Activated naive CD8-positive, alpha-beta T cell treated with anti-CD3 and anti-CD28 coated beads for 36 hours (primary cell): ENCODE measurements around the gene SPOCK1. TPM values are rescaled to one million over a fixed set of nuclear protein-coding genes. Genes with fewer than 3 reads are reported as not detected.

Experiments
- DNase-seq: peaks from one replicate; pipeline ENCODE4 v3.0.0; 2021
- H3K27ac Mint-ChIP-seq: one replicate; pipeline ENCODE4 v1.8.0; 2022; ENCODE audit warnings: mild to moderate bottlenecking, moderate library complexity, mixed read lengths
- H3K27me3 Mint-ChIP-seq: one replicate; pipeline ENCODE4 v1.8.0; 2022; ENCODE audit warnings: mild to moderate bottlenecking, mixed read lengths
- H3K36me3 Mint-ChIP-seq: one replicate; pipeline ENCODE4 v1.8.0; 2021; ENCODE audit warnings: mild to moderate bottlenecking, mixed read lengths
- H3K4me1 Mint-ChIP-seq: one replicate; pipeline ENCODE4 v1.8.0; 2021; ENCODE audit warnings: mixed read lengths
- H3K4me3 Mint-ChIP-seq: one replicate; pipeline ENCODE4 v1.8.0; 2022; ENCODE audit warnings: mild to moderate bottlenecking, moderate library complexity, mixed read lengths
- H3K9me3 Mint-ChIP-seq: one replicate; pipeline ENCODE4 v1.8.0; 2022; ENCODE audit warnings: mixed read lengths
- total RNA-seq, 2 experiments: library from RNA; stranded (reverse); gene quantifications; one replicate each; pipeline ENCODE4 v1.2.3, GENCODE V29; 2021

Gene SPOCK1
- total RNA-seq, 2 experiments from 2014 or later, result 0.12 TPM; not detected in 1

DNA sequence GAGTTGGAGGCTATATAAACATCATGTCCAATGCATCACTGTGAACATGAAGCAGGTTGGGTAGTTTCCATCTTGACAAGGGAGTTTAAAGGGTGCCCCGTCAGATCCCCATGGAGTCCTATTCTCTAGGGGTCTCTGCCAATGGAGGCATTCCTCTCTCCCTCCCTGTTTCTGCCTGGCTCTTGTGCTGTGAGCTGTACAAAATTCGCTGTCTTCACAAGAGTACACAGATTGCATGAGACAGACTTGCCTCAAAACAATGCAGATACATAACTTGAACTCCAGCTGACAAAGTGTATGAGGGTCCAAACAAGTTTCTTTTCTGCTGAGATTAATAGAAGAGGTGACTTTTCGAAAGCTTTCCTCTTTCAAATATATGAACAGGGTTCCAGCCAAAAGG is 165.2 kb downstream of the SPOCK1 start:
- H3K4me1 Mint-ChIP-seq, result no peaks in the 10 kb centered on the region
- H3K27me3 Mint-ChIP-seq, result no peaks in the 10 kb centered on the region
- no peak overlapping the region for H3K27ac Mint-ChIP-seq
- DNase-seq, result no peak
- no peaks in the 10 kb centered on the region for H3K9me3 Mint-ChIP-seq
- no peak overlapping the region for H3K4me3 Mint-ChIP-seq
- no peaks in the 10 kb centered on the region for H3K36me3 Mint-ChIP-seq

DNA sequence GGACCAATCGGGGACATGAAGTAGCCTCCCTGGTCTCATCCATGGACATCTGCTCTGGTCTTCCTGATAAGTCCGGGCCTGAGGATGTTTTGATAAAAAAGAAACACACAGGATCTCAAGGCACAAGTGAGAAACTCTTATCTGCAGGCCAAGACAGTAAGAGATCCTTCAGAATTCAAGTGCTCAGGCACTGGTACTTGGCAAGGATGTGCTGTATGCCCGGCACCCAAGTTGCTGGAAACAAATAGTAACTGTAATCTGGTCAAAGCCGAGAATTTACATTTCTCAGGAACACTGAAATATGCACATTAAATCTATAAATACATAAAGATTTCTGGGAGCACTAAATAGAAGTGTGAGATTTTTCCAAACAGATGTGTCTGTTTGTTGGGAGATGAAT is 165.7 kb downstream of the SPOCK1 start:
- H3K36me3 Mint-ChIP-seq, result no peaks in the 10 kb centered on the region
- no peak overlapping the region for H3K4me3 Mint-ChIP-seq
- no peaks in the 10 kb centered on the region for H3K9me3 Mint-ChIP-seq
- H3K27me3 Mint-ChIP-seq, result no peaks in the 10 kb centered on the region
- H3K4me1 Mint-ChIP-seq, result no peaks in the 10 kb centered on the region
- no peak for DNase-seq
- no peak overlapping the region for H3K27ac Mint-ChIP-seq

DNA sequence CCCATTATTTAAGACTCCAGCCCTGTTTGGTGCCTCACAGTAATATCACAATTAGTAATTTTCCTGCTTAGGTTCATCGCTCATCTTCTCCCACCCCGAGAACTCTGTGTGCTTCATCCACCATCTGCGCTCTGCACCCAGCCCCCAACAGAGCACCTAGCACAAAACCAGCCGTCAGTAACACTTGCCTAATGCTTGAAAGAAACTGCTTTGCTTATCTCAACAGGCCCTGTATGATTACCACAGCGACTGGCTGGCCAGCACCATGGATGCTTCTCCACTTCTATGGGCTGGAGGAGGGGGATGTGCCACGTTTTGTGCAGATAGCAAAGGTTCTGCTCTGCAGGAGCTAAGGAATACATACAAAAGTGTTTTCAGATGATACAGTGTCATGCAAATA is 166.8 kb downstream of the SPOCK1 start:
- Mint-ChIP-seq H3K27me3 (peaks cover 4% of the 10 kb centered on the region), H3K9me3 (no peaks in the 10 kb centered on the region)
- DNase-seq, result no peak

DNA sequence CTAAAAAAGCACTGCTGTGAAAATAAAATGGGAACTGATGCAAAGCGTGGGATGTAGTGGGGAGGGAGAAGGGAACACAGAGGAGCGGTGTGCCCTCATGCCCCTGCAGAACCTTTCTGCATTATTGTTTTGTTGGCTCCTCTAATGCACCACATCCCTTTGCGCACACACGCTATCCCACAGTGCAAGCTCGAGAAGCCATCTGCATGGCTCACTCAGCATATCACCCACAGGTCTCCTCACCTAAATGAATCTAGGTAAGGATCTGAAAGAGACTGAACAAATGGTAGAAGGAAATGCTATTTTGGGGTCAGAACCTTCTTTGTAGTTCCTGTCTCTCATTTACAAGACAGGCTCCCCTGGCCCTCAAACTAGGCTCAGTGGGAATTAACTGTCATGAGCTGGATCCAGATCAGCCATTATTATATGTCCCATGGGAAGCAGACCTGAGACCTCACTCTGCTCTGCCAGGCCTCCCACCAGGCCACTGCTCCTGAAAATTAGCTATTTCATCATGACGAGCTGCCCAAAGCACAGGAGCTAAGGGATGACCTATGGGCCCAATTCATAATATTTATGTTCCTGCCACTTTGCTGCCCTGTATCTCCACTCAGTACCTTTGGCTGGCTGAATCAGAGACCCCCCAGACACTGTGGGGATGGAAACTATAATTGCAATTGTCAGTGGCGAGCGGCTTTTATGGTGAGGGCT is 169.4 kb downstream of the SPOCK1 start:
- H3K27me3 Mint-ChIP-seq, result peaks cover 4% of the 10 kb centered on the region
- H3K27ac Mint-ChIP-seq, result no peak overlapping the region
- no peaks in the 10 kb centered on the region for H3K4me1 Mint-ChIP-seq
- no peaks in the 10 kb centered on the region for H3K36me3 Mint-ChIP-seq
- no peak overlapping the region for H3K4me3 Mint-ChIP-seq
- H3K9me3 Mint-ChIP-seq, result no peaks in the 10 kb centered on the region
- no peak for DNase-seq

More for the DNA sequence above, 166.8 kb downstream of the SPOCK1 start:
- no peak overlapping the region for H3K4me3 Mint-ChIP-seq
- H3K4me1 Mint-ChIP-seq, result no peaks in the 10 kb centered on the region
- H3K36me3 Mint-ChIP-seq, result no peaks in the 10 kb centered on the region
- no peak overlapping the region for H3K27ac Mint-ChIP-seq

DNA sequence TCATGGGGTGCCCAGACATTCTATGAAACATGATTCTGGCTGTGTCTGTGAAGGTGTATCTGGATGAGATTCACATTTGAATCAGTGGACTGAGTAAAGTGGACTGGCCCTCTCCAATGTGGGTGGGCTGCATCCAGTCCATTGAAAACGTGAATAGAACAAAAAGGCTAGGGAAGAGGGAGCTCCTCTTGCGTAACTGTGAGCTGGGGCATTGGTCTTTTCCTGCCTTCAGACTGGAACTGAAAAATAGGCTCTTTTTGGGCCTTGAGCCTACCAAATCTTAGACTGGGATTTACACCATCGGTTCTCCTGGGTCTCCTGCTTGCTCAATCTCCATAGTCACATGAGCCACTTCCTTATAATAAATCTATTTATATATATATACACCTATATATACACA is 170.1 kb downstream of the SPOCK1 start:
- peaks cover 4% of the 10 kb centered on the region for H3K27me3 Mint-ChIP-seq
- no peaks in the 10 kb centered on the region for H3K36me3 Mint-ChIP-seq
- no peaks in the 10 kb centered on the region for H3K4me1 Mint-ChIP-seq
- DNase-seq, result no peak
- H3K4me3 Mint-ChIP-seq, result no peak overlapping the region
- no peaks in the 10 kb centered on the region for H3K9me3 Mint-ChIP-seq
- no peak overlapping the region for H3K27ac Mint-ChIP-seq

DNA sequence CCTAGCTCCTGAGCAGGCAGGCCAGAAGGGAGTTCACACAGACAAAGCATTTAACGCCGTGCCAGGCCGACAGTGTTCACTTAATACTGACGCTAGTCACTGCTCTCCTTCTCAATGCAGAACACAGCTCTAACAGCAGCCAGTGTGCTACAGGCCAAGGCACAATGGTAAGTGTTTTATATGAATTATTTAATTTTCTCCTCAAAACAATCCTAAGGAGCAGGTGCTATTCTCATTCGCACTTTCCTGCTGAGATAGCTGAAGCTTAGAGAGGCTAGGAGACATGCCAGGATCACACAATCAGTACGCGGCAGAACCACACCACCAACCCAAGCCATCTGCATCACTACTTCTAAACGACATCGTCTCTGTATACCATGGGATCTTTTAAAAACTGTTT is 170.7 kb downstream of the SPOCK1 start:
- peaks cover 8% of the 10 kb centered on the region for H3K27me3 Mint-ChIP-seq
- H3K4me3 Mint-ChIP-seq, result no peak overlapping the region
- no peaks in the 10 kb centered on the region for H3K36me3 Mint-ChIP-seq
- no peak overlapping the region for H3K27ac Mint-ChIP-seq
- H3K9me3 Mint-ChIP-seq, result no peaks in the 10 kb centered on the region
- H3K4me1 Mint-ChIP-seq, result no peaks in the 10 kb centered on the region
- DNase-seq, result no peak

DNA sequence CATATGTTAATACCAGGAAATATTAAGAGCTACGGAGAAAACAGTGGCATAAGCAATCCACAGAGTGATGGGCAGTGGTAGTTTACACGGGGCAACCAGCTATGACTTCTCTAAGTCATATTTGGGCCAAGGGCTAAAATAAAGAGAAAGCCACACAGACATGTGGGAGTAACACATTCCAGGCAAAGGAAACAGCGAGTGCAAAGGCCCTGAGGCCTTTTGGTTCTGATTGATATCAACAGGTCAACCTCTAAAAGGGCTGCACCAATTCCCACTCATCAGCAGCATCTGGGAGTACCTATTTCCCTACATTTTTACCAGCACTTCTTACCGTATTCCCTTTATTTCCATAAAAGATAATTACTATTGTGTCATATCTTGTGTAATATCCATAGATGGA is 173.4 kb downstream of the SPOCK1 start:
- no peak for DNase-seq
- H3K4me3 Mint-ChIP-seq, result no peak overlapping the region
- H3K4me1 Mint-ChIP-seq, result no peaks in the 10 kb centered on the region
- H3K27ac Mint-ChIP-seq, result no peak overlapping the region
- no peaks in the 10 kb centered on the region for H3K36me3 Mint-ChIP-seq
- H3K9me3 Mint-ChIP-seq, result peaks cover 5% of the 10 kb centered on the region
- peaks cover 20% of the 10 kb centered on the region for H3K27me3 Mint-ChIP-seq

DNA sequence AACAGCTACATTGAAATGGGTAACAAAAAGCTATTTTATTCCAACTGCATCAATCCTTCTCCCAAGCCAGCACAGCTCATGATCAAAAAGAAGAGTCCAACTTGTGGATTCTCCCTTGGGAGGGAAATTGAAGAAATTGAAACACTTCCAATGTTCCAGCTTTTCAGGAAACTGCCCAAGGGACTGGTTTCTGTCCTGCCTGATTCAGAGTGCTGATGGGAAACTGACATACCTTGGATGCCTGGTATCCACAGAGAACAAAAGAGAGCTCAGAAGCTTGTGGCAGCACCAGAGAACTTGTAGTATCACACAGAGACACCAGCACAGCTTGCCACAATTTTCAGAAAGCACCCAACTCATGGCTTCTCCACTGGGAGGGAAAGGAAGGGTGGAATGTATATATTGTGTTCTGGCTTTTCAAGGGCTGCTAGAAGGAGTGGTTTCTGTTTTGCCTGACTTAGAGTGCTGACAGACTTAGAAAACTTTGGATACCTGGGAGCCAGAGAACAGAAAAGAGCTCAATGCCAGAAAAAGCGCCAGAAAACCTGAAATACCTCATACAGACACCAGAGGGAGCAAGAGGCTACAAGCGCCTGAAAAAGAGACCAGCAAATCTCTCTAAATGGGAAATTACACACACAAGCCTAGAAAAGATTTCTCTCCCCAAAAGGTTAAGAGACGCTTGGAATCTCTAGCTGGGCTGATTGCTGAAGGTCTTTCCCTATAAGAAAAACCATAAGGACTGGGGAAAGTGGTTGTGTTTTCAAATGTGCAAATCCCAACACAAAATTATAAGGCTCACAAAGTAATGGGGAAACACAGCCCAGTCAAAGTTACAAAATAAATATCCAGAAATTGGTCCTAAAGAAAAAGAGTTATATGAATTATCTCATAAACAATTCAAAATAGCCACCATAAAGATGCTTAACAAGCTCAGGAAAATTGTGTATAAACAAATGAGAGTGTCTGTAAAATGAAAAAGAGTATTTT is 178.8 kb downstream of the SPOCK1 start:
- H3K4me3 Mint-ChIP-seq, result no peak overlapping the region

DNA sequence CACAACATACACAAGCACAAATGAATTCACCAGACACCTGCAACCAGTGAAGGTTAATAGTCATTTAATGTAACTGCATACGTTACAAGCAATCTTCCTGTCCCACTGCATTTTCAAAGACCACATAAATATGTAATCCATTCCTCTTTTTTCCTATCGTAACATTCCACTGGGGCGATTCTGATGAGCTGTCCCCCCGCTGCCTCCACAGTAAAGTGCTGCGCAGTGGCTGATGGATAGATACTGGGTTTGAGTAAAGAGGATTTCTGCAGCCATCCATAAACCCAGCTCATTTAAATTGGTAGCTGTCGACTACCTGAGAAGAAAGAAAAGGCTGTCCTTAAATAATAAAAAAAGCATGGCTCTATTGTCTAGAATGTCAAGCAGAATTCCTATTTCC is 181.1 kb downstream of the SPOCK1 start:
- Mint-ChIP-seq H3K27ac (no peak overlapping the region), H3K4me3 (no peak overlapping the region), H3K36me3 (no peaks in the 10 kb centered on the region), H3K4me1 (no peaks in the 10 kb centered on the region), H3K9me3 (peaks cover 5% of the 10 kb centered on the region), H3K27me3 (peaks cover 32% of the 10 kb centered on the region)
- no peak for DNase-seq

More for the DNA sequence above, 178.8 kb downstream of the SPOCK1 start:
- Mint-ChIP-seq H3K4me1 (no peaks in the 10 kb centered on the region), H3K36me3 (no peaks in the 10 kb centered on the region), H3K27ac (no peak overlapping the region), H3K27me3 (peaks cover 39% of the 10 kb centered on the region), H3K9me3 (peaks cover 5% of the 10 kb centered on the region)
- DNase-seq, result peak; percentile 6

DNA sequence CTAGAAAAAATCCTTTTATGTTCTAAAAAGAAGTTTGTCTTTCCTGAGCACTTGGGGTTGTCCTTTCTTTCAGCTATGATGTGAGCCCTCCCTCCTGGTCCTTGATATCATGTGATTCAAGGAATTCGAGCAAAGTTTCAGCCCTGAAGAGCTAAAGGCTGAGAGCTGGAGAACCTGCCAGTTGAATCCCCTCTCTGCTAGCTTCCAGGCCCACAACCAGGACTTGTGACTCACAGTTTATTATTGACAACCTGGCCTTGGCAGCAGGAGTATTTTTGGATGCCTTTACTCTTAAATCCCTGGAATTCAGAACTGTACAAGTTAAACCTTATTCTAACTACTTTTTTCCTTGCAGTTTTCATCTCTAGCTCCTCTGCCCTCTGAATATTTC is 182.8 kb downstream of the SPOCK1 start:
- Mint-ChIP-seq H3K4me1 (no peaks in the 10 kb centered on the region), H3K27ac (no peak overlapping the region), H3K4me3 (no peak overlapping the region), H3K27me3 (peaks cover 28% of the 10 kb centered on the region), H3K9me3 (peaks cover 4% of the 10 kb centered on the region), H3K36me3 (no peaks in the 10 kb centered on the region)
- DNase-seq, result no peak

DNA sequence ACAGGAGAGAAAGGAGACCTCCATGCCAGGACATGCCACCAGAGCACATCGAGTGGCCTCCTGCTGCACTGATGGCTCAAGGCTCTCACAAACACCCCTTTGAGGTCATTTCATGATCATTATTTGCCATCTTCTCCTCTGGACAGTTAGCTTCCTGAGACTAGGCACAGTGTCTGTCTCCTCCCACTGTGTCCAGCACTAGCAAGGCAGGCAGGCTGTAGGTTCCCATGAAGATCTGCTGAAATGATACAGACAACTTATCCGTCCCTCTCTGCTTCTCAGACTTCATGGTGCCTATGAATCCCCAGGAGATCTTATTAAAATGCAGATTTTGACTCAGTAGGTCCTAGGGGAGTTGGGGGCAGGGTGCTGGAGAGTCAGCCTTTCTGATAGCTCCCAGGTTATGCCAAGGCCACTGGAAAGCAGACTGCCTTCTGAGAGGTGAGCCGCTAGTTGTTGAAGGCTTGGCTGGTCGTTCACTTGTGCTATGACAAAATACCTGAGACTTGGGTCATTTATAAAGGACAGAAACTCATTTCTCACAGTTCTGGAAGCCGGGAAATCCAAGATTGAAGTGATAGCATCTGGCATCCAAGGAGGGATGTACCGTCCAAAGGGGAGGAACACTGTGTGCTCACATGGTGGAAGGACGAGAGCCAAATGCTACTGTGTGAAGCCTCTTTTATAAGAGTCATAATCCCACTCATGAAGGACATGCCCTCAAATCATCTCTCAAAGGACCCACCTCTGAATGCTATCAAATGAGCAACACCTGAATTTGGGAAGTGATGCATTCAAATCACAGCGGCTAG is 183.4 kb downstream of the SPOCK1 start:
- H3K36me3 Mint-ChIP-seq, result no peaks in the 10 kb centered on the region
- no peak overlapping the region for H3K4me3 Mint-ChIP-seq
- H3K27ac Mint-ChIP-seq, result no peak overlapping the region
- DNase-seq, result no peak
- peaks cover 23% of the 10 kb centered on the region for H3K27me3 Mint-ChIP-seq
- no peaks in the 10 kb centered on the region for H3K9me3 Mint-ChIP-seq
- H3K4me1 Mint-ChIP-seq, result no peaks in the 10 kb centered on the region

DNA sequence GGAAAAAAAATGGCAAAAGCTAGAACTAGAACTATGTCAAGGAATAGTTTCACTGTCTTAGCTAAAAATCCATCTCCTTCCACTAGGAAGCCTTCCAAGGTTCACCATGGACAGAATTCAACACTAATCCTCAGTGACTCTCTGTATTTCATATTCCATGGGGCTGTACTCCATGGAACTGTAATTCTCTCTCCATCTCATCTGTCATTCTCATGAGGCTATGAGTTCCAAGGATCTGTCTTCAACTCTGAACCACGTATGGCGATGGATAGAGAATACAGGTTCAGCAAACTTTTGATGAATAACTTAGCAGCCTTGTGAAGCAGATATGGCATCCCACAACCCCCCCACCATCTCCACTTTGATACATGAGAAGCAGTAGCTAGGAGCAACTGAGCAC is 184.0 kb downstream of the SPOCK1 start:
- no peaks in the 10 kb centered on the region for H3K9me3 Mint-ChIP-seq
- H3K4me1 Mint-ChIP-seq, result no peaks in the 10 kb centered on the region

DNA sequence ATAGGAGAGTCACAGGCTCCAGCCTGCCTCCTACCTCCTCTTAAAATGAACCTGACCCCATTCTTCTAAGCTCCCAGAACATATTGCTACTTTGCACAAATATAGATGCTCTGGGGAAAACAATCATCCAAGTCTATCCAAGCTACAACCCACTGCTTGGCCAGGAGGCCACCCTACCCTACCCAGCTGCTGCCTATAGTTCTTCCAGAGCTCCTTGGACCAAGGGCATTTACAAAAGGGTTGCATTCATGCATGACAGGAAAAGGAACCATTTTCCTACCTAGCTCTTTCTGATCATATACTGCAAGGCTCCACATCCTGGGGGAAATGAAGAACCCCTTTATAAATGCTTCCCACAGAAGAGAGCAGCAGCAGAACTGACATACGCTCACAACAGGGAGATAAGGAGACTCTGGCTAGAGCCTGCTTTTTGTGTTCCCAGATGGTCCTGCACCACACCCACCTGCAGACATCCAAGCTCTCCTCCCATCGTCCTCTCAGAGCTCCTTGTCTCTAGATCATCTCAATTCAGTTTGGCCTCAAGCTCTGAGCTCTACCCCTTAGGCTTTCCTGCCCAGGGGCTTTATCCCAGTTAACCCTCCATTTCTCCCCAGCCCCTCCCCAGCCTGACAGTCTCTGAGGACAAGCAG is 185.5 kb downstream of the SPOCK1 start:
- Mint-ChIP-seq H3K27me3 (peaks cover 11% of the 10 kb centered on the region), H3K4me1 (no peaks in the 10 kb centered on the region), H3K36me3 (no peaks in the 10 kb centered on the region), H3K4me3 (no peak overlapping the region), H3K27ac (no peak overlapping the region), H3K9me3 (no peaks in the 10 kb centered on the region)
- DNase-seq, result no peak

More for the DNA sequence above, 184.0 kb downstream of the SPOCK1 start:
- Mint-ChIP-seq H3K4me3 (no peak overlapping the region), H3K36me3 (no peaks in the 10 kb centered on the region), H3K27me3 (peaks cover 18% of the 10 kb centered on the region), H3K27ac (no peak overlapping the region)
- no peak for DNase-seq

DNA sequence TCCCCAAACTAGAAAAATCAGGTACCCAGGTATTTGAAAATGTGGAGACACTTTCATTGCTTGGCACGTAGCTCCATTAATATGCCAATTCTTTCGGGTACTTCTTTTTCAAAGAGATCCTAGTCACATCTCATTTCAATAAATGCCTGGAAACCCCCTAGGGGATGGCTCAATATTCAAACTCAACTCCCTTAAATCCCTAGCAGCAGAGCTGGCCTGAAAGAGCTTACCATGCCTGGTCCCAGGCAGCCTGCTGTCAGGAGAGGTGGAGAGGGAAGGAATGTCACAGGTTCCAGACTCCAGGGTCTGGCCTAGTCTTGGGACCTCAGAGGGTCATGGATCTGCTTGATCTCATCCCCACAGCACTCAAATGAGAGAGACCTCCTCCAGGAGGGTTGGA is 187.1 kb downstream of the SPOCK1 start:
- Mint-ChIP-seq H3K27me3 (peaks cover 3% of the 10 kb centered on the region), H3K9me3 (no peaks in the 10 kb centered on the region), H3K4me1 (no peaks in the 10 kb centered on the region)

More for the DNA sequence above, 187.1 kb downstream of the SPOCK1 start:
- H3K4me3 Mint-ChIP-seq, result no peak overlapping the region
- H3K36me3 Mint-ChIP-seq, result no peaks in the 10 kb centered on the region
- no peak overlapping the region for H3K27ac Mint-ChIP-seq
- DNase-seq, result no peak
